HEK293 (cell line): ENCODE measurements around the gene ITGB3.

Experiments
- CTCF ChIA-PET: fragments of 350-600 bp; formaldehyde crosslinking; extraction: SDS; loops from one replicate; lab custom pipeline; 2021; ENCODE audit warnings: antibody characterized with exemption; lab: Yijun Ruan, JAX
- POLR2A ChIA-PET: fragments of 300-600 bp; formaldehyde crosslinking; extraction: SDS; loops from one replicate; lab custom pipeline; 2020; ENCODE audit warnings: antibody characterized with exemption, inconsistent platforms; lab: Yijun Ruan, JAX
- H3K27ac ChIP-seq: fragments of 200-500 bp; sonication (Bioruptor generic); 2 replicates; pipeline ENCODE4 v1.5.1; 2014; ENCODE audit warnings: low read depth, low read length, control low read depth, inconsistent platforms; ENCODE audit errors: extremely low read depth
- H3K36me3 ChIP-seq, 2 experiments: fragments of 200-500 bp in 1 of 2; sonication (Bioruptor generic) in 1 of 2; 1 replicate in 1 of 2; 2 replicates in 1 of 2; pipeline ENCODE4 v1.5.1; 2014 to 2017; ENCODE audit warnings: inconsistent platforms in 2 of 2, low read length in 2 of 2; ENCODE audit not compliant: control insufficient read depth in 2 of 2, insufficient read depth in 1 of 2
- H3K4me1 ChIP-seq: fragments of 200-500 bp; sonication (Bioruptor generic); 2 replicates; pipeline ENCODE4 v1.5.1; 2014; ENCODE audit warnings: mild to moderate bottlenecking, low read length, inconsistent platforms; ENCODE audit not compliant: control insufficient read depth, insufficient read depth
- H3K4me3 ChIP-seq: 2 replicates; pipeline ENCODE4 v1.5.1; 2011; ENCODE audit warnings: low read depth, mild to moderate bottlenecking, control low read depth, low read length, moderate library complexity
- H3K9me3 ChIP-seq: fragments of 200-500 bp; sonication (Bioruptor generic); 2 replicates; pipeline ENCODE4 v1.5.1; 2014; ENCODE audit warnings: low read depth, low read length, inconsistent platforms; ENCODE audit not compliant: control insufficient read depth, insufficient read depth
- ATF2 ChIP-seq: fragments of 450-650 bp; formaldehyde crosslinking; IDR thresholded peaks from 2 replicates; pipeline ENCODE4 v1.5.1; 2016; ENCODE audit warnings: missing biosample characterization, missing genetic modification characterization, low read depth
- HOXD13 ChIP-seq: sonication (generic); formaldehyde crosslinking; IDR thresholded peaks from 2 replicates; pipeline ENCODE4 v1.8.0; 2022; ENCODE audit warnings: missing genetic modification reagents, borderline replicate concordance
- IKZF3 ChIP-seq: fragments of 450-650 bp; IDR thresholded peaks from 2 replicates; pipeline ENCODE4 v1.5.0; 2018; ENCODE audit warnings: missing biosample characterization, mild to moderate bottlenecking, missing genetic modification characterization, moderate library complexity
- KLF1 ChIP-seq: fragments of 450-650 bp; formaldehyde crosslinking; IDR thresholded peaks from 2 replicates; pipeline ENCODE4 v1.5.1; 2016; ENCODE audit warnings: missing biosample characterization, missing genetic modification characterization
- KLF16 ChIP-seq: fragments of 450-650 bp; formaldehyde crosslinking; IDR thresholded peaks from 2 replicates; pipeline ENCODE4 v1.5.1; 2017; ENCODE audit warnings: missing biosample characterization, missing genetic modification characterization
- OVOL3 ChIP-seq: fragments of 450-650 bp; formaldehyde crosslinking; IDR thresholded peaks from 2 replicates; pipeline ENCODE4 v1.5.1; 2016; ENCODE audit warnings: missing biosample characterization, missing genetic modification characterization
- SETDB1 ChIP-seq: IDR thresholded peaks from one replicate; pipeline ENCODE4 v1.6.1; 2017; ENCODE audit warnings: mild to moderate bottlenecking, low read length, moderate library complexity, mixed read lengths; ENCODE audit not compliant: insufficient read length
- ZBTB10 ChIP-seq: fragments of 450-650 bp; formaldehyde crosslinking; IDR thresholded peaks from 2 replicates; pipeline ENCODE4 v1.5.1; 2016; ENCODE audit warnings: missing biosample characterization, missing genetic modification characterization
- ZBTB11 ChIP-seq: fragments of 450-650 bp; formaldehyde crosslinking; conservative IDR thresholded peaks from 2 replicates; pipeline ENCODE4 v1.5.1; 2016; ENCODE audit warnings: low read depth, missing biosample characterization, missing genetic modification characterization
- ZBTB44 ChIP-seq: fragments of 450-650 bp; IDR thresholded peaks from 2 replicates; pipeline ENCODE4 v1.5.1; 2018; ENCODE audit warnings: missing biosample characterization, mild to moderate bottlenecking, missing genetic modification characterization
- ZBTB7A ChIP-seq: fragments of 450-650 bp; formaldehyde crosslinking; IDR thresholded peaks from 2 replicates; pipeline ENCODE4 v1.5.1; 2016; ENCODE audit warnings: low read depth, missing biosample characterization, missing genetic modification characterization
- ZFP41 ChIP-seq: fragments of 450-650 bp; formaldehyde crosslinking; IDR thresholded peaks from 2 replicates; pipeline ENCODE4 v1.5.1; 2016; ENCODE audit warnings: missing biosample characterization, missing genetic modification characterization, borderline replicate concordance
- ZNF114 ChIP-seq: fragments of 450-650 bp; formaldehyde crosslinking; IDR thresholded peaks from 2 replicates; pipeline ENCODE4 v1.5.0; 2017; ENCODE audit warnings: missing biosample characterization, missing genetic modification characterization
- ZNF132 ChIP-seq: fragments of 450-650 bp; formaldehyde crosslinking; IDR thresholded peaks from 2 replicates; pipeline ENCODE4 v1.5.1; 2017; ENCODE audit warnings: missing biosample characterization, missing genetic modification characterization, borderline replicate concordance
- ZNF140 ChIP-seq: fragments of 450-650 bp; formaldehyde crosslinking; IDR thresholded peaks from 2 replicates; pipeline ENCODE4 v1.5.1; 2016; ENCODE audit warnings: missing biosample characterization, missing genetic modification characterization
- ZNF23 ChIP-seq: fragments of 450-650 bp; formaldehyde crosslinking; IDR thresholded peaks from 2 replicates; pipeline ENCODE4 v1.5.1; 2016; ENCODE audit warnings: missing biosample characterization, missing genetic modification characterization, borderline replicate concordance
- ZNF248 ChIP-seq: fragments of 450-650 bp; formaldehyde crosslinking; IDR thresholded peaks from 2 replicates; pipeline ENCODE4 v1.5.1; 2017; ENCODE audit warnings: missing biosample characterization, missing genetic modification characterization
- ZNF292 ChIP-seq: fragments of 450-650 bp; formaldehyde crosslinking; IDR thresholded peaks from 2 replicates; pipeline ENCODE4 v1.5.1; 2016; ENCODE audit warnings: low read depth, missing biosample characterization, missing genetic modification characterization, borderline replicate concordance
- ZNF350 ChIP-seq: fragments of 450-650 bp; formaldehyde crosslinking; IDR thresholded peaks from 2 replicates; pipeline ENCODE4 v1.5.0; 2017; ENCODE audit warnings: missing biosample characterization, mild to moderate bottlenecking, missing genetic modification characterization
- ZNF362 ChIP-seq: fragments of 450-650 bp; formaldehyde crosslinking; IDR thresholded peaks from 2 replicates; pipeline ENCODE4 v1.5.1; 2016; ENCODE audit warnings: missing biosample characterization, missing genetic modification characterization
- ZNF394 ChIP-seq: fragments of 450-650 bp; formaldehyde crosslinking; IDR thresholded peaks from 2 replicates; pipeline ENCODE4 v1.5.1; 2016; ENCODE audit warnings: missing biosample characterization, missing genetic modification characterization, mild to moderate bottlenecking, moderate library complexity, borderline replicate concordance
- ZNF426 ChIP-seq: fragments of 450-650 bp; formaldehyde crosslinking; IDR thresholded peaks from 2 replicates; pipeline ENCODE4 v1.5.1; 2017; ENCODE audit warnings: missing biosample characterization, missing genetic modification characterization, mild to moderate bottlenecking, inconsistent platforms, moderate library complexity
- ZNF501 ChIP-seq: fragments of 450-650 bp; formaldehyde crosslinking; IDR thresholded peaks from 2 replicates; pipeline ENCODE4 v1.5.1; 2016; ENCODE audit warnings: missing biosample characterization, missing genetic modification characterization
- ZNF544 ChIP-seq: fragments of 450-650 bp; formaldehyde crosslinking; IDR thresholded peaks from 2 replicates; pipeline ENCODE4 v1.5.0; 2017; ENCODE audit warnings: missing biosample characterization, missing genetic modification characterization
- ZNF561 ChIP-seq: fragments of 450-650 bp; IDR thresholded peaks from 2 replicates; pipeline ENCODE4 v1.5.1; 2018; ENCODE audit warnings: missing biosample characterization, missing genetic modification characterization, borderline replicate concordance
- ZNF658 ChIP-seq: fragments of 450-650 bp; formaldehyde crosslinking; IDR thresholded peaks from 2 replicates; pipeline ENCODE4; 2016; ENCODE audit warnings: missing biosample characterization, missing genetic modification characterization
- ZNF704 ChIP-seq: fragments of 450-650 bp; formaldehyde crosslinking; IDR thresholded peaks from 2 replicates; pipeline ENCODE4 v1.5.1; 2016; ENCODE audit warnings: missing biosample characterization, missing genetic modification characterization
- ZNF747 ChIP-seq: fragments of 450-650 bp; formaldehyde crosslinking; IDR thresholded peaks from 2 replicates; pipeline ENCODE4 v1.5.1; 2016; ENCODE audit warnings: missing biosample characterization, missing genetic modification characterization

Gene ITGB3

GRCh38 chr17:47235923-47236322 is 17.7 kb upstream of the ITGB3 start:
- Histone ChIP-seq H3K4me3 (no peak overlapping the region), H3K4me1 (peaks cover 11% of the 10 kb centered on the region), H3K27ac (no peak overlapping the region), H3K36me3 (no peaks in the 10 kb centered on the region), H3K9me3 (no peaks in the 10 kb centered on the region)
- CTCF ChIA-PET = interaction anchor here (8.6 kb wide), 1 partner anchor 80 kb away, joined by 164 read pairs; no protein-coding TSS in a partner anchor
- POLR2A ChIA-PET = no interaction called here
- TF ChIP-seq ZNF561 (tag by site-specific recombination) = no peak
- no peak for TF ChIP-seq ZNF350 (tag by site-specific recombination)
- no peak for TF ChIP-seq ZNF544 (tag by site-specific recombination)
- TF ChIP-seq ZNF394 = peak; percentile 39; the same call in 1 of the 2 replicates
- TF ChIP-seq ZNF501 (tag by site-specific recombination) = no peak
- TF ChIP-seq HOXD13 (CRISPR knock-in tag) = no peak
- TF ChIP-seq ZNF132 (tag by site-specific recombination) = no peak
- no peak for TF ChIP-seq ZBTB7A (tag by site-specific recombination)
- TF ChIP-seq ZNF248 (tag by site-specific recombination) = no peak
- TF ChIP-seq ZNF426 (tag by site-specific recombination) = peak; percentile 33
- TF ChIP-seq OVOL3 (tag by site-specific recombination) = no peak
- no peak for TF ChIP-seq ZNF23
- no peak for TF ChIP-seq ATF2 (tag by site-specific recombination)
- TF ChIP-seq ZNF704 (tag by site-specific recombination) = no peak
- TF ChIP-seq SETDB1 = no peak
- no peak for TF ChIP-seq ZNF292 (tag by site-specific recombination)
- no peak for TF ChIP-seq ZNF114 (tag by site-specific recombination)
- TF ChIP-seq ZNF362 (tag by site-specific recombination) = no peak
- no peak for TF ChIP-seq ZBTB44 (tag by site-specific recombination)
- TF ChIP-seq ZNF747 (tag by site-specific recombination) = no peak
- TF ChIP-seq ZFP41 (tag by site-specific recombination) = no peak
- no peak for TF ChIP-seq KLF1 (tag by site-specific recombination)
- peak; percentile 15; the same call in 1 of the 2 replicates for TF ChIP-seq ZNF140 (tag by site-specific recombination)
- no peak for TF ChIP-seq KLF16 (tag by site-specific recombination)
- TF ChIP-seq IKZF3 (tag by site-specific recombination) = no peak
- peak; percentile 50; the same call in 1 of the 2 replicates for TF ChIP-seq ZBTB11
- TF ChIP-seq ZNF658 (tag by site-specific recombination) = no peak
- no peak for TF ChIP-seq ZBTB10 (tag by site-specific recombination)
